GM21381 (cell line): ENCODE data around the gene FARP1.

ENCODE experiments used
- ATAC-seq: cut with Tn5 transposase; IDR thresholded peaks from one replicate; pipeline ENCODE4 v1.9.1; 2021; ENCODE audit warnings: mild to moderate bottlenecking, moderate library complexity; ENCODE audit not compliant: unreplicated experiment

The FARP1 gene

GRCh38 chr13:98474292-98474691 is 331.4 kb downstream of the FARP1 start:
- no peak for ATAC-seq

- ATAC-seq, result no peak
These were observed 331.9 kb downstream of the FARP1 start for GRCh38 chr13:98474761-98475160.

DNA sequence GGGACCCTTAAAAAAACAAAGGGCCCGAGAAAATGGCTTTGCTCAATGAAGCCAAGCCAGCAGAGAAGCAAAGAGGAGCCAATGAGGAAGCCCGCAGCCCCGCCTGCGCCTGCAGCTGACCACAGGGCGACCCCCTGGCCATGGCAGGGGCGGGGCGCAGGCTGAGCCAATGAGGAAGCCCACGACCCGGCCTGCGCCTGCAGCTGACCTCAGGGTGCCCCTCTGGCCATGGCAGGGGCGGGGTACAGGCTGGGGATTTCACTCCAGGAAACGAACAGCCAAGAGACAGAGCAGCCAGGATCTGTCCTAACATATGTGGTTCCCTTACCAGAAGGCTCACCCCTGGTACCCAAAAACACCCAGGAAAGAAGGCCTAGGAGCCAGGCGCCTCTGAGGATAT is 332.6 kb downstream of the FARP1 start:
- no peak for ATAC-seq

GRCh38 chr13:98476106-98476505 is 333.2 kb downstream of the FARP1 start:
- ATAC-seq, result peak; percentile 31

DNA sequence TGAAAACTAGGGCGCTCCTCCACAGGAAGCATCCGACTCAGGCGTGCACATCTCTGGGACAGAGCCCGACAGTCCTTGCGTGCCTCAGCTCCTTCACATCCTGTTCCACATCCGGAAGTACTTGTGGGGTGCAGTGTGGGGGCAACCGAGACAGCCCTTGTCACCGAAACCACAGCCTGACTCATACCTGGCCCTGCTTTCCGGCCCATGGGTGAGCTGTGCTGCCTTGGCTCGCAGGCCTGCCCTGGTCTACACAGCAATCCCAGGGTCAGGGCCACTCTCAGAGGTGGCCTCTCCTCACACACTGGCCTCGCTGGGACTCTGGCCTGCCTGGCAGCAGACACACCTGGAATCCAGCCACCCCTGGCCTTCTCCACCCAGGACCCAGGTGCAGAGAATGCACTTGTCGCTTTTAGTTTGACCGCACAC is 333.7 kb downstream of the FARP1 start:
- peak; percentile 89 for ATAC-seq

GRCh38 chr13:98478189-98479129 is 335.6 kb downstream of the FARP1 start:
- ATAC-seq, result peak; percentile 43

- ATAC-seq, result no peak
These were observed 336.7 kb downstream of the FARP1 start for GRCh38 chr13:98479496-98480003.

- peak; percentile 24 for ATAC-seq
These were observed 338.3 kb downstream of the FARP1 start for GRCh38 chr13:98480915-98481877.

DNA sequence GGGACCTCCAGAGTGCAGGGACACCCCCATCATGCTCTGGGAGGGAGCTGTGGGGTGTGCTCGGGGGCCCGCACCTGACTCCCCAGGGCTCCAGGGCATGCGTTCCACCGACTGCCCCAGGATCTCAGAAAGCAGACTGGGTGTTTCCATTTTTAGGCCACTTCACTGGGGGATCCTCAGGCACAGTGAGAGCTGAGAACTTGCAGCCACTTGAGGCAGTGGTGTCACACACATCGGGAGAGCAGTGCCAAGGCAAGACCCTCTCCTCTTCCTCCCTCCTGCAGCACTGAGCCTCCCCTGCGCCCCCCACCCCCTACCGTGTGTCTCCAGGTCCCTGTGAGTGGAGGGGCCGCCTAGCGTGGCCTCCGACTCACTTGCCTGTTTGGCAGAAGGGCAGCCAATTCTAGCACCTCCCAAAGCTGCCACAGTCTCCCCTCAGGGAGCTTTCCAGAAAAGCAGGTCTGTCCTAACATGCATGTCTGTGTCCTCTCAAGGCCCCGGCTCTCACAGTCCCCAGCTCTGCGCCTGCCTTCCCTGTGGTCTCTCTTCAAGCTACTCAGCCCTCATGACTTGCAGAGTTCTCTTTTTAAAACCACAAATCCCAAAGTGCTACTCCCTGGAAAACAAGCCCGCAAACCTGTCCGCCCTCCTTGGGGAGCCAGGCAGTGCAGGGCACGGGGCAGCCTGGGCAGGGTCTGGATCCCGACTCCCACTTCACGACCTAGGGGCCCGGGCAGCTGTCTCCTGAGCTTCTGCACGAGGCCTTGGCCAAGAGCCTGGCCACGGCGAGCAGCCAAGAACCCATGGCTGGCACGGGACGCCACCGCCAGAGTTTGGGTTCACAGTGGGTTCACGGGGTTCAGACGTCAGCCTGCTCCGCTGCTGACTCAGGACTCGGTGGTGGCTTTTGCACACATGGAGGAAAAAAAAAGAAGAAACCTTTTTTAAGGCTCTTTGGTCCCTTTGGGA is 339.9 kb downstream of the FARP1 start:
- no peak for ATAC-seq

DNA sequence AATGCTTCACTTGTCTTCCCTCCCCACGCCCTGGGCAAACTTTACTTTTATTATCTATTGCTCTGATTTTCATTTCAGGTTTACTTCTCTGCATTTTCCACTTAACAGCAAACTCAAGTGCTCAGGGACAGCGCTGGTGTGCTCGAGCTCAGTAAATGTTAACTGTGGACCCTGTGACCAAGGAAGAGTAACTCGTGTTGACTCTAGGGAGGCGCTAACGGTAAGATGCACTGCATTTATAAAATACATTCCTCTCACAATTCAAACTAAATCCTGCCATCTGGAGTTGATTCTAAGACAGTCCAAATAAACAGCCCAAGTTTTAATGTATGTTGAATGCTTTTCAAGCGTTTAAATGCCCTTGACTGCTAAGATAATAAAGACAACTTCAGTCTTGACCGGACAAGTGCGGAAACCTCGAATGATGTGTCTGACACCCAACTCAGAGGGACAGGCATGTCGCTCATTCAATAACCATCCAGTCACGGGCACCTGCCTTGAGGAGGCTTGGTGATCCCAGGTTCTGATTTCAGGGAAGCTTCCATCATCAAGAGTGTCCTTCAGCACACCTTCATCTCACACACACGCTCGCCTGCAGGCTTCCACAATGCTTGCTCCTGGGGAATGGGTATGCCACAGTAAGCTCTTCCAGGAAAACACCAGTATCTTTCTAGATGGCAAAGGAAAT is 340.9 kb downstream of the FARP1 start:
- ATAC-seq, result no peak

DNA sequence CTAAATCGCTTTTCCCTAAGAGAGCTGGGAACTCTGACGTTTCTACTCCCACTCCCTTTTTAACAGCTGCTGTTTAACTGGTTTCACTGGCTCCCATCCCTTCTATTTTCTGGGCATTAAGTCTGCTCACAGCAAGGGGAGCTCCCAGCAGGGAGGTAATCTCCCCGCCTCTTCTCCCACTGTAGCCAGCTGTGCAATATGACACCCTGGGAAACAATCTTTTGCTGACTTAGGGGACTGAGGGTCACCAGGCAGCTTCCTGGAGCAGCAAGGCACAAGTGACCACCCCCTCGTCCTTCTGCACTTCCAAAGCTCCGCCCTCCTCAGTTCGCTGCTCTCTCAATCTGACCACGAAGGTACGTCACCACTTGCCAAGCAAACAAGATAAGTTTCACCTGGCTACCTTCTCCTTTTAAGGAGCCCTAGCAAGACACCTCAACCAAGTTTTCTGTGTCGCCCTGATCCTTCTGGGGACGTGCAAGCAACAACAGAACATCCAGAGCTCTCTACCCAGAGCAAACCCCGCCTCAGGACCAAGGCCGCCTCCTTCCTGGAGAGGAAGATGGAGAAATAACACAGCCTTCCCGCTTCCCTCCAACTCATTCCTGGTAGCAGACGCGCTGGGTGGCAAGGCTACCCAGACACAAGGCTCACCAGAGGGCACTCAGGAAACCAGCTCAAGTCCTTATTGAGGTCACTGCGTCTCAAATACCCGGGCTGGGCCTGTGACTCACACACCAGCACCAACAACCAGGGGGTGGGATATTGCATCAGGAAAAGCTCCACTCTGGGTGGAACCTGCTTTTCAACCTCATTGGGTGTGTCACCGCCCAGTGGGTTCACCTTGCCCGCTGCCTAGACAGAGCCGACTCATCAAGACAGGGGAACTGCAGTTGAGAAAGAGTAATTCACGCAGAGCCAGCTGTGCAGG is 341.7 kb downstream of the FARP1 start:
- no peak for ATAC-seq

DNA sequence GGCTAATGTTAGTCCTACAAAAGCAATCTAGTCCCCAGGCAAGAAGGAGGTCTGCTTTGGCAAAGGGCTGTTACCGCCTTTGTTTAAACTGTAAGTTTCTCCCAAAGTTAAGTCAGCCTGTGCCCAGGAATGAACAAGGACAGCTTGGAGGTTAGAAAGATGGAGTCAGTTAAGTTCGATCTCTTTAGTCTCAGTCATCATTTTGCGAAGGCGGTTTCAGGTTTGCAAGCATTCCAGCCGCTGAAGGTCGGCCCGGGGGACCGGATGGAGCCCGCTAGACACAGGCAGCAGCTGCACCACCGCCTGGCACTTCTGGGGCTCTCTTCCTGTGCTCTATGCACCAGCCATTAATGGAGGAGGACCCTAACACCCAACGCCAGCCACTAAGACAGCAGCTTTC is 342.7 kb downstream of the FARP1 start:
- no peak for ATAC-seq

DNA sequence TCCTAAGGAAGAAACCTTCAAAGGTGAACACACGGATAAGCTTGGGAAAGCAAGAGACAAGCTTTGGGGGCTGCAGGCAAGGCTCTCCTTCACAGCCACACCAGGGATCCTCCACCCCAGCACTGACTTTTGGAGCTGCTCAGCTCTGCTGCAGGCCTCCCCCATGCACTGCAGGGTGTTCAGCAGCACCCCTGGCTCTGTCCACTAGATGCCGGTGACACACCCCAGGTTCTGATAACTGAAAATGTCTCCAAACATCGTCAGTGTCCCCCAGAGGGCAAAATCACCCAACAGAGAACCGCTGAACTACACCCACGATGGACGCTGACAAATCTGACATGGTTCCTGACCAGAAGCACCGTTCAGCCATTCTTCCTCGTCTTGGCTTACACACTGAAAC is 343.5 kb downstream of the FARP1 start:
- ATAC-seq, result no peak

DNA sequence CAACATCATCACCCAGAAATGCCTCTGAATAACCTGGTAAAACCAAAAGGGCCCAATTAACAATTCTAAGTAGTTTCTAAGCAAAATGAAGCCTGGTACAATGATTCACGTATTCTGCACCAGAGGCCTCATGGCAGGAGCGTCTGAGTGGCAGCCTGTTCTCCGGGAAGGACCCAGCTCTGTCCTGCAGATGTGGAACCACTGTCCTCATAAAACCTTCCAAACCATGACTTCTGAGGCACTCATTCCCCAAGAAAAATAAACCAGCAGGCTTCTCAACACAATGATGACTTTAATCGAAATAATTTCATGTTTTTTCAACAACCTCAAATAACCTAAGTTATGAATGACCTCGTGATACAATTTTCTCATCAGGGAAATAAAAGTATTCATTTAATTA is 344.1 kb downstream of the FARP1 start:
- no peak for ATAC-seq

DNA sequence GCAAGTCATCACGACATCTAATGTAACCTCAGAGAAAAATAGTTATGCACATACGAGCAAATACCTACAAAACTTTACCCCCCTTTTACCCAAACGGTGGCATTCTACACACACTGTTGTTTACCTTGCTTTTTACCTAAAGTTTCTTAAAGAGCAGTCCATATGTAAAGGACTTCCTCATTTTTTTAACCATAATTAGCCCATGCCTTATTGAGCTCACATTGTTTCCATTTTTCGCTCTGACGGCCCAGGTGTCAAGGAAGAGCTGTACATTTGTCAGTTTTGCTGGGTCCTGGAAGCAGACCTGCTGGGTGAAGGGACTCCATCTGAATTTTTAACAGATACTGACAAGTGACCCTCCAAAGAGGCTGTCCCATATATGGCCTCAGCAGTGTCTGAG is 344.6 kb downstream of the FARP1 start:
- no peak for ATAC-seq

- ATAC-seq, result peak; percentile 58
These were observed 345.8 kb downstream of the FARP1 start for GRCh38 chr13:98488736-98489135.

DNA sequence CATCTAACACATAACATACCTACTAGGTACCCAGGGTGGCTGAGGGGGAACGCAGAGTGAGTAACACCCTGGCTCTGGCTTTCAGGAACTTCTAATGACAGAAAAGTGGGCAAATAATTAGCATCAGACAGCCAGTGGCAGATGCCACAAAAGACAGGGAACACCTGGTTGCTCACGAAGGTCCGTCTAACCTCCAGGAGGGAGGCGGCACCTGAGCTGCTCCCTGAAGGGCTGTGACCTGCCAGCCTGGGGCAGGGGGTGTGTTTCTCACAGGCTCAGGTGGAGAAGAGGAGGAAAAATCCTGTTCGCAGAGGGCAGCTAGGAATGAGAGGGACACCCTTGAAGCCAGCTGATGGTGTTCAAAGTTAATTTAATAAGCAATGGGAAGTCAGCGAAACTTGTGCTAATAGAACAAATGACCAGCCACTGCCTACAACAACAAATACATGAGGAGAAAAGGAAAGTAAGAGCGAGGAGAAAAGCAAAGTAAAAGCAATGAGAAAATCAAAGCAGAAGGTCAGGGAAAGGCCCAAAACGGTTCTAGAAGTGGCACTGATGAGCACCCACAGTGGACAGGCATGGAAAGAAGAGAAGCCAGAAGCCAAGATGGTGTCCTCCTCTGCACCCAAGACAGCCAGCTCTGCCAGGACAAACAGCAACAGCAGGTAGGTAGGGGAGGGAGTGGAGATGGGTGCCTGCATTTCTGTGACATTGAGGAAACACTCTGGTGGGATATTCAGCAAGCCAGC is 346.7 kb downstream of the FARP1 start:
- ATAC-seq, result no peak
